HG02870 (cell line): ENCODE measurements around the gene C1QTNF6.

Experiments
- ATAC-seq: cut with Tn5 transposase; IDR thresholded peaks from one replicate; pipeline ENCODE4 v1.9.1; 2021; ENCODE audit warnings: mild to moderate bottlenecking, moderate library complexity; ENCODE audit not compliant: unreplicated experiment

C1QTNF6 gene

DNA sequence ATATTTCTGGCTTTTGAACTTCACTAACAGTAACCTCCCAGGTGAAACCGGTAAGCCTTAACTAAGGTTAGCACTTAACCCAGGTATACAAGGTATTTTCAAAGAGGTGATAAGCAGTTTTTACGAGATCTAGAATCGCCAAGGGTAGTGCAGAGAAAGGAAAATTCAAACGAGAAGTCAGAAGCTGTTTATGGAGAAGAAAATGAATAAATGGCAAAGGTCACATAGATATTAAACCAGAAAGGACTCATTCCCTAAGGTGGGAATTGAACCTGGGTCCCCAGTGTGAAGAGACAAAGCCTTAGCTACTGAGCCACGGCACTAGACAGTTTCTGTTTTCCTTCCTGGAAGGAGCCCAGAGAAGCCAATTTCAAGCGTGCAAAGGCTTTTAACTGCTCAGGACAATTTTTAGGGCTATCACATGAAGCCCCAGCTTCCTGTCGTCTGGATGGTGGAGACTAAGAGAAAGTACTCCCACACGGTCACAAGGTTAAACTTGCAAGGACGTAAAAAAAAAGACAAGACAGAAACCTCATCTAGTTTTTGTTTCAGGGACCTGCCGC, 5.7 kb upstream of the C1QTNF6 start:
- ATAC-seq: no peak

DNA sequence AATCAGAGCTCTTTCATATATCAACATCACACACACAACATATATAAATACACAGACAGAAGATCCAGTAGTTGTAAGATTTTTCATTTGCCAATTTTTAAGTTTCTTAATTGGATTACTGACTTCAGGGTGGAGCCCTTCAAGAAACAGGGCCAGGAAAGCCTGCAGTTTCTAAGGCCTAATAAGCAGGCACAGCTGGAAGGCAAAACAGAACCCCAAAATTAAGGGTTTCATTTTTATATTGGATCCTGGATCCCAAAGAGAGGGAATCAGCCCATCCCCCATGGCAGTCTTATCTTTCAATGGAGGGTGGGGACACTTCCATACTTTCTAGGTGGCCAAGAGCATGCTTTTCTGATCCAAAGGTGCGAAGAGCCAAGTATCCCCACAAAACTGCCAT, 4.7 kb upstream of the C1QTNF6 start:
- no peak for ATAC-seq

DNA sequence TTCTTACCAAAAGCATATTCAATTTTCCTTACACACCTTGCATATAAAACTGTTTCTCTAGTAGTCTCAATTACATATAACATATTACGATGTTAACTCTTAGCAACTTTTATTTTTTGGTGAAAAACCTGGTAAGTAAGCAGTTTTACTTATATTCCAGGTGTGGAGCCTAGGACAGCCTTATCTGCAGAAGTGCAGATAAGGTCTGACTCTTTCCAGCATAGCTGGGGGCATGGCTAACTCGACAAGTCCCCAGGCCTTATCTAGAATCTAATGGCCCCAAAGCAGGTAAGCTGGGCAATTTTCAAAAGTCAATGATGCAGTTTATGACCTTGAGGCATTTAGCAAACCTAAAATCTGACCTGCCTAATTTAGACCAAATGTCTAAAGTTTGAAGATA, 4.2 kb upstream of the C1QTNF6 start:
- no peak for ATAC-seq

DNA sequence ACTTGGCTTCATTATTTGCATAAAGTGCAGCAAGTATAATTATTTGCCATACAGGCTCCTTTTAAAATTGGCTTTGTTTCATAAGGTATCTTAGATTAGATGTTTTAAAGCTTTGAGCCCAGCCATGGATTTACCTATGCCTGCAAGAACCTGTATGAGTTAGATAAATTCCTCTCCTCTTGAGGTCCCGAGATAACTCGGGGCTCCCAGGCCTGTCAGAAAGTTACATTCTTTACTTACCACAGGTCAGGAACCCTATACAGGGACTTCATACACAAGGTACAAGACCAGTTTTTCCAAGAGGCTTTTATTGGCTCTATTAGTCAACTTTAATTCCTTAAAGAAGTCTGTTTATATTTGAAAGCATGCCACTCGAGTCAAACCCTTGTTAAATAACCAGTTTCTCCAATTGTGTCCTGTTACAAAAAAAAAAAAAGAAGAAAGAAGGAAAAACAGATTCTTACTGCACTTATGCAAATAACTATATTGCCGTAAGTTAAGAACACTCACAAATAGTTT, 2.3 kb upstream of the C1QTNF6 start:
- ATAC-seq: no peak

DNA sequence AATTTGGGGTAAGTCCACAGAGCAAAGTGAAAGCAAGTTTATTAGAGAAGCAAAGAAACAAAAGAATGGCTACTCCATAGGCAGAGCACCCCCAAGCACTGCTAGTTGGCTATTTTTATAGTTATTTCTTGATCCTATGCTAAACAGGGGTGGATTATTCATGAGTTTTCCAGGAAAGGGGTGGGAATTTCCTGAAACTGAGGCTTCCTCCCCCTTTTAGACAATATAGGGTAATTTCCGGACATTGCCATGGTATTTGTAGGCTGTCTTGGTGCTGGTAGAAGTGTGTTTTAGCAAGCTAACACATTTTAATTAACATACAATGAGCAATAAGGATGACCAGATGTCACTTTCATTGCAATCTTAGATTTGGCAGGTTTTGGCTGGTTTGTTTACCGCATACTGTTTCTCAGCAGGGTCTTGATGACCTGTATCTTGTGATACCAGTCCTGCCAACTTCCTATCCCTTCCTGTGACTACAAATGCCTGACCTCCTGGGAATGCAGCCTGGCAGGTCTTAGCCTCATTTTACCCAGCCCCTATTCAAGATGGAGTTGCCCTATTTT, 937 bp upstream of the C1QTNF6 start:
- ATAC-seq: no peak

DNA sequence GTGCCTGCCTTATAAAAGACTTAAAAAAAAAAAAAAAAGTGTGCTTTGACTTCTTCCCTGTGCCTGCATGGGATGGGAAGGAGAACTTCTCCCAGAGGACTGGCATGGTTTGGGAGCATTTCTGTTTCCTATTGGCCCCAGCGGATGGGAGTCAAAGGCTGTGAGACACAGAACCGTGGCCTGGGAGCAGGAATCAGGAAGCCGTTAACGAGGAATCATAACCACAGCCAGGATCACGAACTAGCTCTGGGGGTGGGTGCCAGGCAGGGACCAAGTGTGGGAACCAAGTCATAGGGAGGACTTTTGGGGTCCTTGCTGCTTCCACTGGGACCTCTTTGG, 526 bp downstream of the C1QTNF6 start:
- no peak for ATAC-seq

DNA sequence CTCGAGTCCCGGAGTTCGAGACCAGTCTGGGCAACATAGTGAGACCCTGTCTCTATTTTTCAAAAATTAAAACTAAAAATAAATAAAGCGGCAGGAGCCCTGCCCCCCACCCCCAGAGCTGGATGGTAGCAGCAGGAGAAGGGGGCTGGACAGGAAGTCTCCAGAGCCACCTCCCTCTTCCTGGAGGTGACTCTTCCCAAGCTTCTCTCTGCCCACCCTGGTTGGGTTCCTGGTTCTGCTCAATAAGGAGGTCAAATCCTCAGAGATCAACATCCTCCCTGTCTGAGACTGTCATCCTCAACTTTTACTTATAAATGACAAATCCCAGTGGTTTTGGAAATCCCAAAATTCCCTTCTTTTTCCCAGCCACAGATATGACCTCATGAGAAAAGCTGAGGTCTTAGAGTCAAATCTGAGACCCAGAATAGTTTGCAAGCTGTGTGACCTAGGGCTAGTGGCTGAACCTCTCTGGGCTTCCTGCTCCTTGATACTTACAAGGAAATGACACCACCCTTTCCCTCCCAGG, 987 bp downstream of the C1QTNF6 start:
- ATAC-seq: no peak

DNA sequence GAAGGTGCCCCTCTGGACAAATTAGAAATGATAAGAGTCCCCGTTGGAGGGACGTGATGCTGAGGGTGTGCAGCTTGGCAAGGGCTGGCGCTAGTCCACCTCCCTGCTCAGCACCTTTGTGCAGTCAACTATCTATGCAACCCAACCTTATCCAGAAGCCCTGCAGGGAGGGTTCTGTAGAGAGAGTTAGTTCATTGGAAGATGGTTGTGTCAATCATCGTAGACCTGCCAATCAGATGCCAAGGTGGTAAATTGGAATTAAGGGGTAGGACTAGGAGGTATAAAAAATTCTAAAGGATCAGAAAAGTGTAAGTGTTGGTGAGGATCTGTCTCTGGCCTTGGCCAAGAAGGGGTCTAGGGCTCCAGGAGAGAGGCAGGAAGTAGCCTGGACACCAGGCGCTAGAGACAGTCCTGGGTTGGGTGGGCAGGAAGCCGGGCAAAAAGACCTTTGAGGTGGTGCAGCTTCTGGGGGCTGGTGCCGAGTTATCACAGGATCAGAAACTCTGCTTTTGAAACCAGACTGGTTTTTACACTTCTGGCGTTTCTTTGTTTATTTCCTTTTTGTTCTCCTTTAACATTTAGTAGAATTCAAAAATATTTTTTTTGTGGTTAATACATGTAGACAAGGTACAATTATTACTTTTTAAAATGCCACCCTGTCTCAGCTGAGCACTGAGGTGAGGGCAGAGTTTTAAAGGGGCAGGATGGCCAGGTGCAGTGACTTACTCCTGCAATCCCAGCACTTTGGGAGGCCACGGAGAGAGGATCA, 1.6 kb downstream of the C1QTNF6 start:
- no peak for ATAC-seq

DNA sequence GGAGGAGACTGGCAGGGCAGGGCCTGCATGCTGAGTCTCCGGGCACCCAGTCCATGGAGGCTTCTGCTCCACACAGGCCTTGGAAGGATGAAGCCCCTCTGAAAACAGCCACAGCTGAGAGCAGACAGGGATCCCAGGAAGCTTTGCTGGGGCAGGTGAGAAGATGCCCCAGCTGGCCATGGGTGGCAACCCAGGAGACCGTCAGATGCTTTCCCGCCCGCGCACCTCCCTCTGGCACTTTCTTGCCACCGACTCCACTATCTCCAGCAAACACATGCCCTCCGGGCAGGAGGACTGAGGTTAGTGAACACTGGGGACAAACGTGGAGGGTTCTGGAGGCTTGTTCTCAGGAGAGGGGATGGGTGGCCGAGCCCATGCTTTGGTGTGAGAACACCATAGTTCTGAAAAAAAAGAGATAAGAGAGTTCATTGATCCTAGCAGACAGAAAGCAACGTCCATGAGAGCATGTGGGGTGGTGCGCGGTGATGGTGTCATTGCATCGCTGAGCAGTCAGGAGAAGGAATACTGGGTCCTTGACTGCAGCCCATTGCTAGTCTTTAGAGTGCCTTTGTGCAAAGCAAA, 2.3 kb downstream of the C1QTNF6 start:
- ATAC-seq: no peak

DNA sequence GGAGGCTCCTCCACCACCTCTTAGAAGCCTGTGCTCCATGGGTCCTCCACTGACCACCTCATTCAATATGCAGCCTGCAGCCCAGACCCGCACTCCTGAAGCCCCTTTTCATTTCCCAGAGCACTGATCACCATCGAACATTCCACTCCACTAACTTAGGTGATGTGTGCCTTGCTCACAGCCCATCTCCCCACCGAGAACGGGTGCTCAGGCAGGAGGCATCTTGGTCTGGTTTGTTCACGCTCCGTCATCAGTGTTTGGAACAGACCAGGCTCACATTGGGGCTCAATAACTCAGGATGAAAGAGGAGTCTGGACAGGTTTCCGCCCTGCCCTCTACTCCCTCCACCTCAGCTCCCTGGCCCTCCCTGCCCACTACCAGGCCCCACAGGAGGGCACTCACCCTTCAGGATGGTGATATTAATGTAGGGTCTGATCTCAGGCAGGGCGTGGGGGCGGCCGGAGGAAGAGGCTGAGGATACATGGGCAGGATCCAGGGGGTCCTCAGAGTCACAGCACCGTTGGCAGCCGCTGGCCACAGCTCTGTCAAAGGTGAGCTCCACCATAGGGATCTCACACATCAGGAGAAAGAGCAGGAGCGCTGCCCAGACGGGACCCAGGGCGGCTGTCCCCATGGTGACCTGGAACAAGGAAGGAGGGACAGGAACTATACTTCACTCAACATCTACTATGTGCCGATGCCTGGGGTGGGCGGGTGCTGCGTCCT, 3.1 kb downstream of the C1QTNF6 start:
- no peak for ATAC-seq

DNA sequence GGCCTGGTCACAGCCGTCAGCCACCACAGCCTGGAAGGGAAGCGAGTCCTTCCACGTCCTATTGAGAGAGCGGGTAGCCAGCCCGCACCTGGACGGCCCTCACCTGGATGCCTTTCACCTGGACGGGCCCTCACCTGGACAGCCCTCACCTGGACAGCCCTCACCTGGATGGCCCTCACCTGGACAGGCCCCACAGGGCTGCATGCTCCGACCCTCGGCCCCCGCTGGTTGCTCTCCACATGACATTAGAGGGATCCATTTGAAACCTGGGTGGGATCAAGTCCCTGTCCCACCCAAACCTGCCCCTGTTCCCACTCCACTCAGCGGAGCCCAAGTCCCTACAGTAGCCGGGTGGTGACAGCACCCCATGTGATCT, 3.7 kb downstream of the C1QTNF6 start:
- no peak for ATAC-seq

DNA sequence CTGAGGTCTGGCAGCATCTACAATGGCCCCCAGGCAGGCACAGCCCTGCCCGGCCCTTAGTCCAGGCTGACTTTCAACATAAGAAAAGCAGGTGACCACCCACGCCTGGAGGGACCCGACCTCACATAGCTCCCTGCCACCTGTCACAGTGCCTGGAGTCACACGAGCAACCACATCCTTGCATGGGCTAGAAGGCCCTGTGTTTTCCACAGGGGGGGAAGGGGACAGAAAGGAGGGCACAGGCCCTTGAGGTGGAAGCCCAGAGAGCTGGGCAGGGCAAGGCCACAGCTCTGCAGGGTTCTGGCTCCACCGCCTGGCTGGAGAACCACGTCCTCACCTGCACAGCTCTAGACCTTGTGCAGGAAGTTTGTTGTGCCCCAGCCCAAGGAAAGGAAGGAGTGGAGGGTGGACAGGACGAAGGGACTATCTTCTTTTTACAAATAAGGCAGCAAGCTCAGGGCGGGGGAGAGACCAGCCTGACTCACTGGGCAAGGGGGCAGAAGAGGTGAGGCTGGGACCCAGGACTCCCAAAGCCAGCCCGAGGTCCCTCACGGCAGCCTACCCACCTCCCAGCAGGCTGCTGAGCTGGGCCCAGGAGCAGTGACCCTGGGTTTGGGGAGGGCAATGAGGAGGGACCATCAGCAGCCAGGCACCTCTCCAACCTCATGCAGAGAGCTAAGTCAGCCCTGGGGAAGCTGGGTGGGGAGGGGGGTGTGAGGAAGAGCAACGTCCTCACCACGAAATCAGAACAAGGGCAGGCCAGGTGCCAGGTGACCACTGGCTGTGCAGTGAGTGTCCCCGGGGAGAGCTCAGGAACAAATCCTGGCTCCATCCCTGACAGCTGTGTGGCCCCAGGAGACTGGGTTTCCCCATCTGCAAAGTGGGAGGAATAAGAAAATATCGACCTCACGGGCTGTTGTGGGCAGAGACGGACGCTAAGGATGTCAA, 4.3 kb downstream of the C1QTNF6 start:
- no peak for ATAC-seq

DNA sequence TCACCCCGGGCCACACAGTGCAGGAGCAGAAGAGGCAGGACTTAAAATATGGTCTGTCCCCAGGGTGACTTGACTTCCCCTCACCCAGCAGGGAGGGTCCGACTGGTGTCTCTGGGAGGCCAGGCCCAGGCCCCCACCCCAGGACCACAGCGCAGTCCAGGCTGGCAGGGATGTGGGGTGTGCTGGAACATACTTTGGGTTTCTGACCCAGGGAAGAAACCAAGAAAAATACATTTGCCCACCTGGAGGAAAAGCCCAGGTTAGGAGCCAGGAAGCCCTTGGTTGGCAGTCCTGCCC, 5.2 kb downstream of the C1QTNF6 start:
- ATAC-seq: no peak

DNA sequence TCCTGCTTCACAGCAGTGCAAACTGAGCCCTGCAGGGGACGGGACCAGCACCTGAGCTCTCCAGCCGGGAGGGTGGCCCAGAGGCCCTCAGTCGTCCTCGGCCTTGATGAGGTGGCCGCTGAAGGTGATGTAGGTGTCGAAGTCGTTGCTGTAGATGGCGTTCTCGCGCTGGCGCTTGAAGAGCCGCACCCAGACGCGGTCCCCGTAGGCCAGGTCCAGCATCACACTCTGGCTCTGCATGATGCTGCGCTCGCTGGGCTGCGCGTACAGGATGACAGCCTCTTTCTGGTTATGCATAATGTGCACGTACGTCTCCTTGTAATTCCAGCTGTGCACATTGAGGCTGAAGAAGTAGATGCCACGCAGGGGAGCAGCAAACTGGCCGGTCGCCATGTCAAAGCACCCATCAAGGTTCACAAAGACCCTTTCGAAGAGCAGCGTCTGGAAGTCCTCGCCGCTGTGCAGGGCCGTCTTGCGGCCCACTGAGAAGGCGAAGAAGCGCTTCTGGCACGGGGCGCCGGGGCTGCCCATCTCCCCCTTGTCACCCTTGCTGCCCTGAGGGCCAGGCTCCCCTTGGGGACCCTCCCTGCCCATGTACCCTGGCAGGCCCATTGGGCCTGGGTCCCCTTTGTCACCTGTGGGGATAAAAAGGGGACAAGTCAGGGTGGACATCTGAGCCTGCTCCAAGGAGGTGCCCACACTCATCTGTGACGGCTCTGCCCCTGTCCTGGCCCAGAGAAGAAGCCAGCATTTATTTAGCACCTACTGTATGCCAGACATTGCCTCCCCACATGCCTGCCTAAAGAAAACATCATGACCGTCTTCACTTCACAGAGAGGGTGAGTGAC, 5.7 kb downstream of the C1QTNF6 start:
- no peak for ATAC-seq

DNA sequence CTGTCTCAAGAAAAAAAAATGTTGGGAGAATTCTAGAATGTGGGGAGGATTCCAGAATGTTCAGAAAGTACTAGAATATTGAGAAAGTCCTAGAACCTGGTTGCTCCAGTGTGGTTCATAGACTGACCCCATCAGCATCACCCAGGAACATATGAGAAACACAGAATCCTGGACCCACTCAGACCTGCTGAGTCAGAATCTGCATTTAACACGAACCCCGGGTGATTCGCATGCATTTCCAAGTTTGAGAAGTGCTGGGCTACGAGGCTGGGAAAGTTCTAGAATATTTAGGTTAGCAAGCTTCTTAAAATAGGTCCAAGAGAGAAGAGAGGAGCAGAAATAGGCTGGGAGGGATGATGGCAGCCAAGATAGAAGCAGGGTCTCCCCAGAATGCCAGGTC, 6.4 kb downstream of the C1QTNF6 start:
- no peak for ATAC-seq

DNA sequence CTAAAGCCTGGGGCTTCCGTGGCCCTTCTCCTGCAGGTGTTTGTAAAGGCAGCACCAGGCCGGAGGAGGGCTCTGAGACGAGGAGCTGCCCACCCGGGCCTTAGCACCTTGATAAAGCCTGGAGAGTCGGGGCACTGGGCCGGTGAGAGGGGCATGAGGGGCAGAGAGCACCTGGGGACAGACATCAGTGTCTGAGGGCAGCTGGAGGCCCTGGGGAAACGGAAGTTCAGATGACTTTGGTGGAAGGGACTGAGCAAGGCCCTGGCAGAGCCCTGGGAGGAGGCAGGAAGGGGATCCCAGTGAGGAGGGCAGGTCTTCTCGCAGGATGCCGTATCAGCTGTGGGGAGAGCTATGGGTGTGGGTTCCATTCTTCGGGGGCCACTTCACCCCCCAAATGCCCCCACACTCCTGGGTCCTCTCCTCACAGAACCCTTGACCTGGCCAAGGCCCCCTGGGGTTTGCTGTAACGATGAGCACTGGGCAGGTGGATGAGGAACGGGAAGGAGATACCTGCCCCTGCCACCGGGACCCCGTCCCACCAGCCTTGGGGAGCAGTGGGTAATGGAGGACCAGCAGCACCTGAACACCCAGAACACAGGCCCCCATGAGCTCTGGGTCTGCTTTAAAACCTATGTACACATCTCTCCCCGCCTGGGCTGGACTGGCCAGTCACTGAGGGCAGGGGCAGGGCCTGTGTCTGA, 7.4 kb downstream of the C1QTNF6 start:
- no peak for ATAC-seq

DNA sequence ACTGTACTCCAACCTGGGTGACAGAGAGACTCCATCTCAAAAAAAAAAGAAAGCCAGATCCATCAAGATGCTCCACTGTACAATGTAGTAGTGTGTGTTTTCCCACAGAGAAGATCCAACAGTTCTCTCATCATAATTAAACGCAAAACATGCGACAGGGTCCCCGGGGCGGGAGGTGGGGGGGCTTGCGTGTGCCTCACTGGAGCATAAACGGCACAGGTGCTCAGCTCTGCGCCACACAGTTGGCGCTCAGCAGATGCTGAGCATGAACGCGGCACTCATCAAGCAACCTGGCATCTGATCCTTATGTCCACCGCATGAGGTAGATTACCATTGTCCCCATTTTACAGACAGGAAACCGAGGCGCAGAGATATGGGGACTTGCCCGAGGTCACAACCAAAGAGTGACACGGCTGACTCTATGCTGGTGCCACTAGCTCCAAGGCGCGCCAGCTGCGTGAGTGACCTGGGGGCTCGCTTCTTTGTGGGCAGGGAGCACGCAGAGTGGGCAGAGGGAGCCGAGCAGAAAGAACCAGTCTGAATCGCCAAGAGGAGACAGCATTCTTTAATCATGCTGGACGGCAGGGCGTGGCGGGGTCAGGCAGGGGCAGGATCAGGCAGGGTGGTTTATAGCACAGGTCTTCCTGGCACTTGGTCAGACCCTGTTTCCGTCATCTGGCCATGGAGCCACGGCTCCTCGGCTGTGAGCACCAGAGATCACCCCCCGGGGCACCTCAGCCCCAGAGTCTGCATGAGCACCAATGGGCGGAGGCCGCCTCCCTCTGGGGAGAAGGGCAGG, 8.2 kb downstream of the C1QTNF6 start:
- ATAC-seq: no peak

DNA sequence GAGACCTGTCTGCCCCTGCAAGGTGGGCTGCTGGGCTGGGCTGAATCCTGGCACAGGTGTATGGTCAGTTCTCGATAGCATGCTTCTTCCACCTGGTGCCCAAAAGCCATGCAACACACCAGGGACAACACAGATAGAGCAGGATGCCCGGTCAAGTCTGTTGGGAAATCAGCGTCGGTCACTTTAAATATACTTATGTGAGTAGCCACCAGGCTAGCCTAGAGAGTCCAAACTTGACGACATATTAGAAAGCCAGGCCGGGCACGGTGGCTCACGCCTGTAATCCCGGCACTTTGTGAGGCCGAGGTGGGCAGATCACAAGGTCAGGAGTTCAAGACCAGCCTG, 8.9 kb downstream of the C1QTNF6 start:
- no peak for ATAC-seq
